ENCODE data around the gene DPYD. TPM values are rescaled to one million over a fixed set of nuclear protein-coding genes. Genes with fewer than 3 reads are reported as not detected.

Gene DPYD
- total RNA-seq, 1 donor from 2014 or later, result 37.5 TPM

DNA sequence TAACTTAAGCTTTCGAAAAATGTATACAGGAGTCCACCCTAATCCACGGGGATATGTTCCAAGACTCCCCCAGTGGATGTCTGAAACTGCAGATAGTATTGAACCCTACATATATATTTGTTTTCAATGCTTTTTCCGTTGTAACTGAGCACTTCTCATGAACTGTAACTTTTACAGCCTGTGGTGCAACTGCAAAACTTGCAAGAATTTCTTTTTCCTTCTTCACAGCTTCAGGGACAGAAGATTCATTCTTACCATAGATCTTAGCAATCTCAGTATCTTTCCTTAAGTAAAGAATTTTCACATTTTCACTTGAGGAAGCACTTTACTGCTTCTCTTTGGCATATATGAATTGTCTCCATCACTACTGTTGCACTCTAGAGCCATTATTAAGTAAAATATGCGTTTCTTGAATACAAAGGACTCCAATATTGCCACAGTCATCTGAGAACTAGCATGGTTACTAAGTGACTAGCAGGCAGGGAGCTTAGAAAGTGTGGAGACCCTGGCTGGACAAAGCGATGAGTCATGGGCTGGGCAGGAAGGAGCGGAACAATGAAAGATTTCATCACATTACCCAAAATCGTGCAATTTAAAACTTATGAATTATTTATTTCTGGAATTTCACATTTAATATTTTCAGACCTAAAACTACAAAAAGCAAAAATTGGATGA lies 14.1 kb downstream of the DPYD start:
- peak; percentile 94 for DNase-seq (ENCODE audit: low read depth)

DNA sequence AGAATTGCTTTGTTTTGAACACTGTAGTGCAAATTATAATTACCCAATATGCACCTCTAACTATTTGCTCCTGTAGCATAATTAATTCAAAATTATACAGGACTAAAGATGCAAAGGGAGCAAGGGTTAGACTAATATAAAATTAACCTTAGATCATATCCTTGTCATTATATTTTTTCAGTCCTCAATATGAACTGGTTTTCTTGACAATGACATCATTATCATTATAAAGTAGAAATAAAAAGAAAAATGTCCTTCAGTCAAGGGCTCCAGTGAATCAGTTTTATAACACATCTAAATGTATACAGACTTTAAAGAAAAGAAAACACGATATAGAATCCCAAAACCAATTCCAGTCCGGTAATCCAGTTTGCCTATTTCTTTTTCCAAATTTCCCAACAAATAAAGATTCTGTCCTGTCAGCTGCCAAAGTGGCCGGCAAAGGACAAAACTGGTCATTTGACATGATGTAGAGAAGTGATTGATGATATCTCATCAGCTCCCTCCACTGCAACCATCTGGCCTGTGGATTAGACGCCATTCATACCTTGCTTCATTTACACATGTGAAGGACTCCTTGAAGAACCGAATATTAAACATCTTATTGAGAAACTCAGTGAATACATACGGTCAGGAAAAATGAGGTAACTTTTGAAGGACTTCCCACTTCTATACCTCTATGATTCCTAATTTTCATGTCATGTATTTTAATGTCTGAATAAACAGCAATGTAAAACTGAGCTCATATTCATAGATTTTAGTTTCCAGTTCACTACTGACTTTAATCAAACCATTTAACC lies 15.5 kb downstream of the DPYD start:
- DNase-seq (ENCODE audit: low read depth), result no peak

DNA sequence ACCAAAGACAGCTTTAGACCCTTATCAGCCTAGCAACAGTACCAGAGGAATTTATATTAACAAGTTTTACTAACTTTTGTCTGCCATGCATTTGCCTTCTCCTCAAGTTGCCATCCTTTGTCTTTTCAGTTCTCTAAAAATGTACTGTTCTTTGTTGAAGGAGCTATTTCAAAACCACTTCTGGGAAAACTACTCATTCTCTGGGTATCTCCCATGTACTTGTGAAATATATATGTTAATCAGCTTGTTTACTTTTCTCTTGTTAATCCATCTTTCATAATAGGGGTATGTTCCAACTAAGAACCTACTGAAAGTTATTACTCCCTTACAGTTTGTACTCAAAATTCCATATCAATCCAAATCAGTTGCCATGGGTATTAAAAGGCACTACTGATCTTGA lies 16.3 kb downstream of the DPYD start:
- DNase-seq (ENCODE audit: low read depth), result peak; percentile 49

DNA sequence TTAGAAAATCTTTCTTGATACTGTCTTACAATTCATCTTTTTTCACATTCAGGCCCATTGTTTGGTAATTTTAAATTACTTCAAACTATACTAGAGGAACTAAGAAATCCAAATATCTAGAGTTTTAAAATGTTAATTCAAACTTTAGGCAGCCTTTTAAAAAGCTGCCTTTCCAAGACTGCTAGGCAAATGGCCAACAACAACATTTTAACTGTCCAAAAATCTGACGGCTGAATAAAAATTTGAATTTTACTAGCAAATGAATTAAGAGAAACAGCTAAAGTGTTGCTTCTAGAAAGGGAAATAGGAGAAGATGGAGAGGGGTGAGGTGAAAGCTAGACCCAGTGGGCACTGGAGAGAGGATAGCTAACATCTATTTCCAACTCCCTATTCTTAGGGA lies 17.2 kb downstream of the DPYD start:
- DNase-seq (ENCODE audit: low read depth), result no peak

DNA sequence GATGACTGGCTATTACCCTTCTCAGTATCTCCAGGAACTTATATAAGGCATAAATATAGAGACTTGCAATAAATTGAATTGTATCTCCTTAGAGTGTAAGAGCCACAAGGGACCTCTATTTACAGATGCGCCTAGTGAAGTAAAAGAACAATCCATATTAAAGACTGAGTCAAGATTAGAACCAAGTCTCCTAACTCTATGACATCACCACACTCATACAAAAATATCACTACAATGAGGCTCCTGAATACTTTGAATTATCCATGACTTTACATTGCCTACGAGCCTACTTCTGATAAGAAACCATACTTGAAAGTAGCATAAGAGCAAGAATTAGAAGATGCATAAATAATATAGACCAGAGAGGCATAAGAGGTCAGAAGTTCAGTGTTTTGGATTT lies 18.8 kb downstream of the DPYD start:
- DNase-seq (ENCODE audit: low read depth), result no peak

DNA sequence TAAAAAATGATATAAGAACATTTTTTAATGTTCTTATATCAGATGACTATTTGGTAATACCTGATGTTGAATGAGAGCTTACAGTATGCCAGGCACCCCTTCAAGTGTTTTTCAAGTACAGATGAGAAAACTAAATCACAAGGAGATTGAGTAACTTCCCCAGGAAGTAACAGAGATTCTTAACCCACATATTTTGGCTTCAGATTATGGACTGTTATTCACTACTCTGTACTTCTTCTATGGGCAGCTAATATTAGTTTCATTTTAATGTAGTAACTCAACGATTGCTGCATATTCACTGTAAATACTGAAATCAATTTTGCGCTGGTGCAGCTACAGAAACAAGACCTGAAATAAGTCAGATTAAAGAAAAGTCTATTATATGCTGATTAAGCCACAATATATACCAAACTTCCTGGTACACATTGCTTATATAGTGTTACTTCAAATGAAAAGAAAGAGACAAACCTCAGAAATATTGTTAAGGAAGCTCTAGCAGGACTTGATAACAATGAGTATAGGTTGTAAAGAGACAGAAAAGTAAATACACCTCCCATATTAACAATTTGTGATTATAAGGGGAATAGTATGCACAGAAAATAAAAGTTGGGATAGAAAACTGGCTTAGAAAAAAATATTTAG lies 19.7 kb downstream of the DPYD start:
- peak; percentile 28 for DNase-seq (ENCODE audit: low read depth)

DNA sequence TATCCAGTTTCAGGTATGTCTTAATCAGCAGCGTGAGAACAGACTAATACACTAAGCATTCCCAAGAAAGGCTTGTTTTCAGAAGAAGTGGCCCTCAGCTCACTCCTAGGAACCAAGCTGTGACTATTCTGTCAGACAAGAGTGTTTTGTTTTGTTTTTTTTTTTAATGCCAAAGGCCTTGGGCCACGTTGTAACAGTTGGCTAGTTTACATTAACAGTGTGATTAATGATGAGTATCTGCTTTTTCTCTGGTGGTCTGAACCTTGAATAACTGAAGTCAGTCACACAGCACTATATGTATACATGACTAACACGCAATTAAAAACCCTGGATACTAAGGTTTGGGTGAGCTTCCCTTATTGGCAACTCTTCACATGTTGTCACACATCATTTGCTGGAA lies 21.9 kb downstream of the DPYD start:
- DNase-seq (ENCODE audit: low read depth), result peak; percentile 73

DNA sequence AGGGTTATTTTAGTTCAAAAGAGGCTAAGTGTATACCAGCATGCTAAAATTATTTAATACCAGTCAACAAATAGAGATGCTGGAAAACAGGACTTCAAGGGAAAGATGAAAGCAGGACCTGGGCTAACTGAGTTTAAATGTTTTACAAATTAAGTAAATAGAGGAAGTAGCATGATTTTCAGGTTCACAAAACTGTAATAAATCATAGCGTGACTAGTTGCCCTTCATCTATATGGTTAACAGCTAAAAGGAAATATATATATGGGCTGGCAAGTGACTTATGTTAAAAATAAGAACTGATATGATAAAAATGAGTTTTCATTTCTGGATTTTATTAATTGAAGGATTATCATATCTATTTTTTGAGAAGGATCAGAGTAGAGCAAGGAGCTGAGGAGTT lies 25.6 kb downstream of the DPYD start:
- no peak for DNase-seq (ENCODE audit: low read depth)

DNA sequence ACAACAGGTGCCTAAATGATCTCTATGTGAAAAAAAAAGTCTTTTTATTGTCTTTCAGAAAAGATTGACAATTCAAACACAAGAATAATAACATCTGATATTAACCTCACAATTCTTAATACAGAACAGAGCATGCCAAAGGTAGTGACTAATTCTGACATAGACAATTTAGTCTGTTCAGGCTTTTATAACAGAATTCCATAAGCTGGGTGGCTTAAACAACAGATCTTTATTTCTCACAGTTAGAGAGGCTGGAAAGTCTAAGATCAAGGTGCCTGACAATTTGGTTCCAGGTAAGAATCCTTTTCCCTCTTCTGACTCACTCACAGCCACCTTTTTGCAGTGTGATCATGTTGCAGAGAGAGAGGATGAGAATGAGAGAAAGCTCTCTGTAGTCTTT lies 27.0 kb downstream of the DPYD start:
- peak; percentile 31 for DNase-seq (ENCODE audit: low read depth)

DNA sequence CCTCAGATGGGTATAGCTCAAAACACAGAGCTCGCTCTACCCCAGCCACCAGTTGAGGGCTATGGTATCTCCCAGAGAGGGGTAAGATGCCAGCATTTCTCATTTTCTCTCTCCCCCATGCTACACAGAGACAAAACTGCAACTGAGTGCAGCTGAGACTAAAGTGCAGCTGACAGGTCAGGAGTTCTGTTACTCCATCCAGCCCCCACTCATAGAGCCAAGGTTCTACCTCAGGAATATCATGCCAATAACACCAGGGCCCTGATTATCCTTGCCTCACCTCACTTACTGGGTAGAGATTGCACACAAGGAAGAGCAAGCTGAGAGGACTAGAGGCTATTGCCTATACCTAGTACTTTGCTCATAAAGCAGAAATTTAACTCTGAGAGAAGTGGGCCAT lies 34.6 kb downstream of the DPYD start:
- no peak for DNase-seq (ENCODE audit: low read depth)

DNA sequence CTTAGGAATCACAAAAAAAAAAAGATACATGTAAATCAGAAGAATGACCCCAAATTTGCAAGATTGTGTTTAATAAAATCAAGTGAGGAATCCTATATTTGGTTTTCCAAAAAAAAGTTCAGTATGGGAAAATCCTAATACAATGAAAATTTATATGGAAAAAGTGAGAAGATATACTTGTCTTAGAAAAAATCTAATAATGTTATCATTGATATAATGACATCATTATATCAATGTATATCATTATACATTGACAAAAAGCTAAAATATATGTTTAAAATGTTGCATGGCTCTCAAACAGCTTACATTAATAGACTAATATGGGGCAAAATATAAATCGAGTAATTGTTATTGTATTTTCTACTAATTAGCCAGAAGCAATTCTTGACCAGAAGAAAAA lies 37.0 kb downstream of the DPYD start:
- DNase-seq (ENCODE audit: low read depth), result no peak

DNA sequence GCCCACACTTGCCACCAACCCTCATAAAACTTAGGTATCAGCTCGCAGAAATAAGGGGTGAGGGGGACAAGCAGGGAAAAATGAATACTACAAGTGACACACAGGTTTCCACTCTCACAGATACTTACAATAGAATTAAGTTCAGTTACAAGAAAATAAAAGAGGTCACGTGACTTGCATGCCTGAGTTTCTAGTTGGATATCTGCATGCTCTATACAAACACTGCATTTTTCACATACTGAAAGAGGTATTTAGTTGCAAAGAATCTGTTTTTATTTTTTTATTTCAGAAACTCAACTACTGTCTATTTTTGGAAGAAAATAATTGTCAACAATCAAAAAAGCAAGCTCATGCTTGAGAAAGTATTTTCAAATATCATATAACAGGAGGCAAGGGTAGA lies 43.5 kb downstream of the DPYD start:
- DNase-seq (ENCODE audit: low read depth), result peak; percentile 6

DNA sequence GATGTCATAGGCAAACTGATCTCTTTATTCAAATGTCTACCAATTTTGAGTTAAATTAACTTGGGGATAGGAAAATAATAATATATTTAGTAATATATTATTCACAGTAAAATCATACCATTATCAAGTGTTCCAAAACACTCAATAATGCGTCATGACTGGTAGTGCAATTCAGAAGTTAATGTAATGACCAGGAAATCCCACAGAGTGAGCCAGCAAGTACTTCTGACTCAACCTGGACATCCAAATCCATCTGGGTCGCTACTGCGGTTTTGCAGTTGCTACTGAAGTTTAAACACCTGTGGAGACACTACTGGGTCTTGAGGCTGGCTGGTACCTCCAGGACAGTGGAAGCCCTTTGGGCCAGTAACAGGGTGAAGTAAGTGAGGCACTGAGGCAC lies 44.8 kb downstream of the DPYD start:
- no peak for DNase-seq (ENCODE audit: low read depth)

DNA sequence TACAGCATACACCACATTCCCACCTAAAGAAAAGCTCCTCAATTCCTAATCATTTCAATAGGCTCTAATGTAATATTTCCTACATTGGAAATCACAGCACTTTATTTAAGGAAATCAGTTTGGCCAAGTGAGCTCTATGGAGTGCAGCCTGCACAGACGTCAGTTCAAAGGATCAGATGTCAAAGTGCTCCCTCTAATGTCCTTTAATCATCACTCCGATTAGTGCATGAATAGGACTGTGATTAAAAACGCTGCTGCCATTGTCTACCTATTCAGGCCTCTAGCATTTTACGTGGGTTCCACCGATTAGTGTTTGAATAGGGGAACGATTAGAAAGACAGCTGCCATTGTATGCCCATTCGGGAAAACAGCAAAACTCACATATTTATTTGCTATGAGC lies 50.2 kb downstream of the DPYD start:
- DNase-seq (ENCODE audit: low read depth), result no peak

DNA sequence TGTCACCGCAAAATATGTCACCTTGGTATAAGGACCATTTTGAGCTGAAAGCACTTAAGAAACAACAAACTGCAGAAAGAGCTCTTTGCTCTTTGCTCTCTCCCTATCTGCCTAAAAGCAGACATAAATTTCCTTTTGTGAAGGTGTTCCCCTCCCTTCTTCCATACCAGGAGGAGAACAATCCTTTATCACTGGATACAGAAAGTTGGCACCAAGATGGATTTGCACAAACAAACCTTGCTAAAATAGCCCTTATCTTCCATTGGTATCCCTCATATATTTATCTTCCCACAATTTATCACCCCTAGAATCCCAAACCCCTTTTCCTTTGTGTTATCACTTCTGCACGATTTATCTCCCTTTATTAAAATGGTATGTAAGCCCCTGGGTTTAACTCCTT lies 51.4 kb downstream of the DPYD start:
- DNase-seq (ENCODE audit: low read depth), result no peak

DNA sequence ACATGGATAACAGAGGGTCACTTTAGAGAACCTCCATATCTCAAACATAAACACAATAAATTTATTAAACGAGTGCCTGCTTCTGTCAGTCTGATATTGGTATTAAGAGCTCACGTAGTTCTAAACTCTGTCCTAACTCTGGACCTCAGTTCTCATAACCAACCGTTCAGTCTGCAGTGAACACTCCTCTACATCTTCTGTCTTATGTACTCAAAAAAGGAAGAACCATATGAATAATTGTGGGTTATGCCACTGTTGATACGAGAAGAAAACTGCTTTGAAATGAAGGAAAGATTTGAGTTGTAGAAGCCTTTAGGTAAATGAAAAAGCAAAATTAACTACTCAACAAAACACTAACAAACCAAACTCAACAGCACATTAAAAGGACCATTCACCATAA lies 53.7 kb downstream of the DPYD start:
- no peak for DNase-seq (ENCODE audit: low read depth)

DNA sequence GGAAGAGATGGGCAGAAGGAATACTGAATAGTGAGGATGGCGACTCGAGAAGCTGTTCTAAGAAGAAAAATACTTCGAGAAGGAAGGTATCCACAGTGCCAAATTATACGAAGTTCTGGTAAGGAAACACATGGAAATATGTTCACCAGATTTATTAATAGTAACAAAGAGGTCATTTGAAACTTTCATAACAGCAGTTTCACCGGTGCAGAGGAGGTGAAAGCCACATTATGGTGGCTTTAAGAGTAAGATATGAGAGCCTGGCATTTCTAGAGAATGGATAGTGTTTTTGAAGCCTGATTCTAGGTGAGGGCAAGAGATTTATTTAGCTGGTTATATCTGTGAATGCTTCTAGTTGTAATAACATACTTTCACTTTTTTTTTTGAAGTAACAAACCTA lies 56.2 kb downstream of the DPYD start:
- DNase-seq (ENCODE audit: low read depth), result no peak

DNA sequence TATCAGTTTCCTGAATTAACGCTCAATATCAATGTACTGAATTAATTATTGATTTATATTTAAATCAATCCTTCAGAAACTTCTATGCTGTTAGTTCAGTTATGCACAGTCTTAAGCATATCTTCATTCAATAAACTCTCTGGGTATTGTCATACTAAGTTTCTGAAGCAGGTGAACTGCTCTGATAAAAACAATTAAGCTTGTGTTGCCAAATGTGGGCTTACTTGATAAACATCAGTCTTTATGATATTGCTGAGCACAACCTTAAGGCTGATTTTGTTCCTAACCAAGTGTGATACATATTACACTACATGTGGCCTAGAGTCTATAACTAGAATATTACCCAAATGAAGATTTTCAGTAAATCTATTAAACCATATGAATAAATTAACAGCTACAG lies 67.6 kb downstream of the DPYD start:
- DNase-seq (ENCODE audit: low read depth), result no peak

DNA sequence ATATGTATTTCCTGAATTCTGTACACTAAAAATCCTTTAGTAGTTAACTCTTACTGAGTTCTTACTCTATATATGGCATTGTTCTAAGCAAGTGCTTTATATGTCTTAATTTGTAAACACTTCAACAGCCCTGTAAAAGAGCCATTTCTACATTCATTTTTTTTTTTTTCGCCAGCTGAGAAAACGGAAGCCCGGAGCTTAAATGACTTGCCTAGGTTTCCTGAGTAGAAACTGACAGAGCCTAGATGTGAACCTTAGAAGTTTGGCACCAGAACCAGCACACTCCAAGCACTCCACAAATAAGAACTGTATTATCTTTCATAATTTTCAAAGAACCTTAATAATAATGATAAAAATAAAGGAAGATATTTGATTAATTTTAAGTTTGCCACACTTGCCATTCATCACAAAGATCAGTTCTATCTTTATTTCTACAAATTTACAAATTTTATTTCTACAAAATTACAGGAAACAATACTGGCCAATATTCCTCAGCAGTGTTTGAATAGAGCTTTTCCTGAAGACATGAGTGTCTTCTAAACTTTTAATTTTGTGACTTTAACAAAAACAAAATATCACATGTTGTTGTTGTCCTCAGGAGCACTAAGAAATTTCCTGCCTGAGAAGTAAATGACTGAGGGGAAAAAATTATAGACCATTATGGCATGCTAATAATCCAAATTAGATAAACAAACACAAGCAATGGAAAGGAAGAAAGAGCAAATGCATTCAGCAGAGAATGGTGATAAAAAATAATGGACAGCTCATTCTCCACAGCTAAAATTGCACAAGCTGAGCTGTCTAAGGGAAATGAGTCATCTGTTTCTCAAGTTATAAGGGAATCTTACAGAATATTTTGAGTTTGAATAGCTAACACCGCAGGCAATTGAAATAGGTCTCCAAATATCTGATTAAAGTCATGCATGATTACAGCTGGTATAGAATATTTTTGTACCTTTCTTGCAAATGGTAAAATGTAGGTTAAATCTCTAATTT lies 71.2 kb downstream of the DPYD start:
- peak; percentile 95 for DNase-seq (ENCODE audit: low read depth)

DNA sequence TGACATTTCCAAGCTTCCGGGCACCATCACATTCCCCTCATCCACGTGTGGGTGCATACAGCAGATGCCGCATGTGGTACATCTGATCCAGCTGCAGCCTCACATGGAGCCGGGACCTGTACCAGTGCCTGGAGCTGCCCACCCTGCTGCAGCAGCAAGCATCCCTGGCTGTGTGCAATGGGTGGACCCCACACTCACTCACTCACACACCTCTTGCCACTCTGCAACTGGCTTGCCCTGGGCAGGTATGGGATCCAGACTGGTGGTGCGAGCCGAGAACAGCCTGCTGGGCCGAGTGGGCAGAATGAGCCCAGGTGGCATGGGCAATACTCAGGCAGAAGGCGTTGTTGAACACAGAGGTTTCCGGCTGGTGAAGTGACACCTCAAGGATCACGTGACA lies 75.0 kb downstream of the DPYD start:
- no peak for DNase-seq (ENCODE audit: low read depth)

DNA sequence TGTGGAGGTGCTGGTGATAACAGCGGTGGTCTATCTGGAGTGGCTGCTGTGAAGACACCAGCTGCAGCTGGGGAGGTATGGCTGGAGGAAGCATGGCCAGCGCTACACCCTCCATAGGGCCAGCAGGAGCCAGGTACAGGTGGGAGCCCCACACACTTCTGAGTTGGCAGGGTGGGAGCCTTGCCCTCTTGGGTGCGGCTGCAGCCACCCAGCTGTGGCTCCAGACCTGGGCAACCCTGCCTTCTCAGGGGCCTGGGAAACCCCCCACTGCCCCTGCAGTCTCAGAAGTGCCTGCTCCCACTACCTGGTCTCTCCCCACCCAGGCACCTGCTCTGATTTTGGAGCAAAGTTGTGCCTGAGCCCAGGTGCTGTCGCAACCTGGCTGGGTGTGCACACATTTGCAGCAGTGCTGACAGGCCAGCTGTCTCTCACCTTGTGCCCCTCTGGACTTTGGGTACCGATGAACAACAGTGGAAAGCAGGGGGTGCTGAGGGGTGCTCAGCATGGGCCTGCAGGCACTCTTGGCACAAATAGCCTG lies 76.2 kb downstream of the DPYD start:
- no peak for DNase-seq (ENCODE audit: low read depth)

DNA sequence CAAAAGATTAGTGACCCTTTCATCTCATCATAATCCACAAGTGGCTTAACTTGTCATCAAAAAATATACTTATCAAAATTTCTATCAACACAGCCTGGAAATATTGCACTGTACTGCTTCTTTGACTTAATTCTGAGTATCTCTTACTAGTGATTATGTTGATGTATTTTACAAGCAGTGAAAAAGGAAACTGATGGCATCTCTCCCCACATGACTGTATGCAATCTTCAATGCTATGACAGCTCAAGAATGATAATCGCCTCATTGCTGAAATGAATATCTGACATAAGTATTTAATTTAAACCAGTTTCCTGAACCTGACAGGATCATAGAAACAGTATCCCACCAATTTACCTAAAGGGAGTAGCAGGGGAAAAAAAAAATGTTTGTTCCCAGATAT lies 79.5 kb downstream of the DPYD start:
- no peak for DNase-seq (ENCODE audit: low read depth)

Measured in renal cortical epithelial cell (primary cell).